Tibial artery (tissue), 4 donors: Measurements from ENCODE around the gene MSTN.

Experiments
- DNase-seq, 2 donors: peaks; one replicate each; pipeline ENCODE4 v3.0.0-alpha.2; 2019
- H3K27ac ChIP-seq, 2 donors: fragments of 200-600 bp; sonication (generic) in 1 of 2; 1 replicate in 1 of 2; 2 replicates in 1 of 2; pipeline ENCODE4 v1.5.1; 2018 to 2019; ENCODE audit warnings: mild to moderate bottlenecking in 1 of 2
- H3K27me3 ChIP-seq, 2 donors: fragments of 200-600 bp; sonication (generic) in 1 of 2; one replicate each; pipeline versions ENCODE4 v1.5.1 to v1.6.0; 2016 to 2019
- H3K36me3 ChIP-seq, 3 donors: fragments of 200-600 bp; sonication (generic) in 2 of 3; one replicate each; pipeline ENCODE4 v1.5.1; 2016 to 2019; ENCODE audit warnings: mild to moderate bottlenecking in 2 of 3
- H3K4me1 ChIP-seq, 4 donors: fragments of 200-600 bp; sonication (generic) in 2 of 4; 1 replicate in 3 of 4; 2 replicates in 1 of 4; pipeline ENCODE4 v1.5.1; 2016 to 2019
- H3K4me3 ChIP-seq, 2 donors: fragments of 200-600 bp; sonication (generic) in 1 of 2; 1 replicate in 1 of 2; 2 replicates in 1 of 2; pipeline ENCODE4 v1.5.1; 2018 to 2019; ENCODE audit warnings: mild to moderate bottlenecking in 2 of 2
- H3K9me3 ChIP-seq, 3 donors: fragments of 200-600 bp; sonication (generic) in 1 of 3; one replicate each; pipeline ENCODE4 v1.5.1; 2016 to 2019
- CTCF ChIP-seq, 2 experiments: fragments of 200-600 bp in 1 of 2; fragments of 450-650 bp in 1 of 2; IDR thresholded peaks; one replicate each; pipeline ENCODE4 v1.5.1; 2017 to 2019; ENCODE audit warnings: antibody characterized with exemption in 2 of 2, mild to moderate bottlenecking in 1 of 2, moderate library complexity in 1 of 2
- intact Hi-C: fragments of 100-400 bp; cut with DNase I; formaldehyde crosslinking; loops from one replicate; pipeline ENCODE4 v1.15.0; 2023; ENCODE audit warnings: low total_unique reads

The MSTN gene

GRCh38 chr2:190105554-190105953 lies 43.0 kb upstream of the MSTN start:
- no peak for TF ChIP-seq CTCF (IDR thresholded peaks at IDR 0.05)
- no peaks in the 10 kb centered on the region for H3K4me1 ChIP-seq
- no peak overlapping the region for H3K4me3 ChIP-seq
- intact Hi-C loops: no loop called here
- H3K9me3 ChIP-seq: no peaks in the 10 kb centered on the region
- no peaks in the 10 kb centered on the region for H3K27me3 ChIP-seq
- no peaks in the 10 kb centered on the region for H3K36me3 ChIP-seq
- no peak overlapping the region for H3K27ac ChIP-seq
- DNase-seq: no peak

GRCh38 chr2:190103144-190103543 lies 40.6 kb upstream of the MSTN start:
- intact Hi-C loops: no loop called here
- no peak for TF ChIP-seq CTCF (IDR thresholded peaks at IDR 0.05)
- Histone ChIP-seq H3K9me3 (no peaks in the 10 kb centered on the region), H3K4me3 (no peak overlapping the region), H3K27ac (no peak overlapping the region), H3K4me1 (no peaks in the 10 kb centered on the region), H3K36me3 (no peaks in the 10 kb centered on the region), H3K27me3 (no peaks in the 10 kb centered on the region)
- DNase-seq: no peak

GRCh38 chr2:190099890-190100697 lies 37.6 kb upstream of the MSTN start:
- H3K9me3 ChIP-seq: no peaks in the 10 kb centered on the region
- H3K27me3 ChIP-seq: no peaks in the 10 kb centered on the region
- H3K4me1 ChIP-seq: no peaks in the 10 kb centered on the region
- intact Hi-C loops: no loop called here
- no peak overlapping the region for H3K27ac ChIP-seq
- no peak for TF ChIP-seq CTCF (IDR thresholded peaks at IDR 0.05)
- DNase-seq: no peak
- H3K4me3 ChIP-seq: no peak overlapping the region
- H3K36me3 ChIP-seq: no peaks in the 10 kb centered on the region

- H3K27ac ChIP-seq: no peak overlapping the region
- no peaks in the 10 kb centered on the region for H3K36me3 ChIP-seq
- intact Hi-C loops: no loop called here
- H3K4me3 ChIP-seq: no peak overlapping the region
- DNase-seq: no peak
- no peaks in the 10 kb centered on the region for H3K27me3 ChIP-seq
- no peaks in the 10 kb centered on the region for H3K4me1 ChIP-seq
- no peak for TF ChIP-seq CTCF (IDR thresholded peaks at IDR 0.05)
- H3K9me3 ChIP-seq: no peaks in the 10 kb centered on the region
Measured at GRCh38 chr2:190098851-190099250, 36.3 kb upstream of the MSTN start.

GRCh38 chr2:190097115-190097514 lies 34.6 kb upstream of the MSTN start:
- intact Hi-C loops: no loop called here

More at GRCh38 chr2:190097115-190097514, 34.6 kb upstream of the MSTN start:
- no peaks in the 10 kb centered on the region for H3K27me3 ChIP-seq
- no peaks in the 10 kb centered on the region for H3K36me3 ChIP-seq
- no peak overlapping the region for H3K27ac ChIP-seq
- TF ChIP-seq CTCF (IDR thresholded peaks at IDR 0.05): no peak
- no peak overlapping the region for H3K4me3 ChIP-seq
- H3K4me1 ChIP-seq: no peaks in the 10 kb centered on the region
- H3K9me3 ChIP-seq: no peaks in the 10 kb centered on the region
- DNase-seq: no peak
